ENCODE results near the gene ITGB5.

ITGB5 gene

DNA sequence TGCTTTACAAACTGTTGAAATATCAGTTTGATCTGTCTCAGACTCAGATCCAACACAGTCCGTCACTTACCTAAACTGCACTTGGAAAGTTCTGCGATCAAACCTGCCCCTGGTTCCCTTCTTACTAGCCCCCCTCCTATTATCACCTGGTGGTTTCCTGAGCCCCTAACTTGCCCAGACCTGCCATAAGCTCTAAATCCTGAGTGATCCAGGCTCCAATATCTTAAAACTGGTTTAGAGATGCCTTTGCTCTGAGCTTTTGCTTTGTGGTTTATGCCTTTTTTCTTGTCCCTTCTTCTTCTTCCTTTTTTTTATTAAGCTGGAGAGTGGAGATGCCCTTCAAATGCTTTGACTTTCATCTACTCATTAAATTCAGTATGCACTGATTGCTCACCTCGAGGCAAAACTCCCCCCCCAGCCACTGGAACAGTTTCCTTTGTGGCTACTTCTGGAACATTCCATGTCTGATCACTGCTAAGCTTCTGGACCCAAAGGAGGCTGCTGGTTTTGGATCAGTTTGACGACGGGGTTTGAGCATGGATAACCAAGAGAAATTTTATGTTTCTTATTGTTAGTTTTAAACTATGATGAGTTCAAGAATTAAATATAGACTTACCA is 3.5 kb upstream of the ITGB5 start:
- DNase-seq, result no peak

DNA sequence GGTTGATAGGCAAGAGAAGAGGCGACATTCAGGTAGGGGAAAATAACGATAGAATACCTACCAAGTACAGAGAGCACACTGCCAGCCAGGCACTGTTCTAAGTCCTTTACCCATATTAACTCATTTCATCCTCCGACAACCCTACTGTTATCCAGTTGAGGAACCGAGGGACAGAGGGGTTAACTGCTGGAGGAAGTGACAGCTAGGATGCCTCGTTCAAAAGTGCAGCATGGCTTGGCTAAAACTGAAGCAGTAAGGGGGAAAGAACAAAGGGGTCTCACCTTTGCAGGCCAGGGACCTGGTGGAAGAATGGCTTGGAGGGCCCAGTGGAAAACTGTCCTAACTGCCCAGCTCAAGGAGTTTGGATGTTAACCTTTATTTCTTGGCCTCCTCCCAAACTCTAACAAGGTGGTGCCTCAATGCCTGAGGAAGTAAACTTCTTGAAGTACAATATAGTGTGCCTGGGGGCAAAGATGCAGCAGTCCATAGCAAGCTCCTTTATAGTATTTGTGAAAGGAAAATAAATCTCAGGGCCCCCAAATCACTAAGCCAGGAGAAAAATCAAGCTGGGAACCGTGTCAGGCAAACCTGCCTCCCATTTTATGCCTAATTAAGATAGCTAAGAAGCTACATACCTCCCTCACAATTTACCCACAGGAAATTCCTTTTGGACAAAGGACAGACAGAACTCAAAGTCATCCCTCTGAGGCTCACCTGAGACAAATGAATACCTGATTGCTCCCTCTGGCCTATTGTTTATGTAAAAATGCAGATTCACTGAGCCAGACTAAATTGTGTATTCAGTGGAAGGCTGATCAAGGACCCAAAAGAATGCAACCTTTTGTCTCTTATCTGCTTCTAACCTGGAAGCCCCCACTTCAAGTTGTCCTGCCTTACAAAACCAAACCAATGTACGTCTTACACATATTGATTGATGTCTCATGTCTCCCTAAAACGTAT is 1.6 kb upstream of the ITGB5 start:
- DNase-seq, result no peak

DNA sequence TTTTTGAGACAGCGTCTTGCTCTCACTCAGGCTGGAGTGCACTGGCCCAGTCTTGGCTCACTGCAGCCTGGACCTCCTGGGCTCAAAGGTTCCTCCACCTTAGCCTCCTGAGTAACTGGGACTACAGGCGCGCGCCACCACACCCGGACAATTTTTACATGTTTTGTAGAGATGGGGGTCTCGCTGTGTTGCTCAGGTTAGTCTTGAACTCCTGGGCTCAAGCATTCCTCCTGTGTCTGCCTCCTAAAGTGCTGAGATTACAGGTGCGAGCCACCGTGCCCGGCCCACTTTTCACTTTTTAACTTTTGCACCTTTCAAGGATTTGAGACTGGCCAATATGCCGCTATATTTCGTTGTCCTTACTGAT is 750 bp upstream of the ITGB5 start:
- no peak for DNase-seq

DNA sequence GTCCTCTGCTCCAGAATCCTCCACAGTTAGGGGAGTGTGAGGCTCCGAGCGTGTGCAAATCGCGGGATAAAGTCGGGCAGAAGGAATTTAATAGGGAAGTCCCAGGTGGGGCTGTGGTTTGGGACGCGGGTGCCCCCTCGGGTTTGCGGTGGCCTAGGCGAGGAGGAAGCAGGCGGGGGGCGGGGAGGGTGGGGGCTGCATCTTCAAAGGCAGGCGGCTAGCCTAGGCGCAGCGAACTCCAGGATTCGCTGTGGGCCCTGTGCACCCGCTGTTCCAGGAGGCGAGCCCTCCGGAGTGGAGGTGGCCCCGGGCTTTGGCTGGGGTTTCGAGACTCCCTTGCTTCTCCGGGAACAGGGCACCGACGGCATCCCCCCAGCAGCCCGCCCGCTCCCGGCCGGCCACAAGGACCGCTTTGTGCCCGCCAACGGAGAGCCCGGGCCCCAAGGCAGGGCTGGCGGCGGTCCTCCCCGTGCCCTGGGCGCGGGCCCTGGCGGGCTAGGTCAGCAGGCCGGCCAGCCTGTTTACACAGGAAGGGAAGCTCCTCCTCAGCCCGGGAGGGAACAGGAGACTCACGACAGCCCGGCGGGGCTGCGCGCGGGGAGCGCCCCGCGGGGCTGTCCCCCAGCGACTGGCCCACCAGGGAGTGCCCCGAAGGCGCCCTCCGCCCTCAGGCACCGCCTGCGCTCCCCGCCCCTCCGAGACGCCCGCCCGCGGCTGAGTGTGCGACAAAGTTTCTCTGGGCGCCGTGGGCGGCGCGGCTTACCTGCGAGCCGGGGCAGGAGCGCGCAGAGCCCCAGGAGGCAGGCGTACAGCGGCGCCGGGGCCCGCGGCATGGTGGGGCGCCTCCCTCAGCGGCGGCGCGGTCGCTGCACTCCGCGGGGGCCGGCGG is 753 bp downstream of the ITGB5 start:
- peak; percentile 46 for DNase-seq

DNA sequence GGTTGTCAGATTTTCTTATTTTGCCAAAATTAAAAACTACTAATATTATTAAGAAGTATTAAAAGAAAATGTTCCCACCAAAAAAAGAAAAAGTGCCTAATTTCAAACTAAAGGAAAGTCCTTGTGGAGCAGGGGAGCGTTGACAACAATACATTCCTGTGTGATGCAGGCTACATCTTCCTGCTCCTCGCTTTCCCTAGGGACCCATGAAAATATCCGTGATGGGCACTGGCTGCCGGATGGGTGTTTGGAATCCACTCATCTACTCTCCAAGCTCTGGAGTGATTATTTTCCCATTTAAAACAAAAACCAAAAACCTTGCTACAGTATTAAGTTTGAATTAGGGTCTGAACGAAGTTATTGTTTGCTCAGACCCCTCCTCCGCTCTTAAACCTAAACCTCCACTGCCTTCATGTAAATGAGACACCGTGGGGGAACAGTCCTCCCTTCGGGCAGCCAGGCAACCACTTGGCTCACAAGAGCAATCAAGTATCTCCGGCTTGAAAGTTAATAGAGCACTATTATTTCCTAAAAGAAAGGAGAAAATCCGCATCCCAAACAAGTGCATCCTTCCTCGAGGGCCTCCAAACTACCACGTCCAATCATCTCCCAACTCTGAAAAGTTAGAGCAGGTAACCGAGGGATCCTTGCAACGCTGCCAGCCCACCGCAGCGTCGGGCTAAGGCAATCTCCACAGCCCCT is 1.5 kb downstream of the ITGB5 start:
- peak; percentile 58 for DNase-seq

DNA sequence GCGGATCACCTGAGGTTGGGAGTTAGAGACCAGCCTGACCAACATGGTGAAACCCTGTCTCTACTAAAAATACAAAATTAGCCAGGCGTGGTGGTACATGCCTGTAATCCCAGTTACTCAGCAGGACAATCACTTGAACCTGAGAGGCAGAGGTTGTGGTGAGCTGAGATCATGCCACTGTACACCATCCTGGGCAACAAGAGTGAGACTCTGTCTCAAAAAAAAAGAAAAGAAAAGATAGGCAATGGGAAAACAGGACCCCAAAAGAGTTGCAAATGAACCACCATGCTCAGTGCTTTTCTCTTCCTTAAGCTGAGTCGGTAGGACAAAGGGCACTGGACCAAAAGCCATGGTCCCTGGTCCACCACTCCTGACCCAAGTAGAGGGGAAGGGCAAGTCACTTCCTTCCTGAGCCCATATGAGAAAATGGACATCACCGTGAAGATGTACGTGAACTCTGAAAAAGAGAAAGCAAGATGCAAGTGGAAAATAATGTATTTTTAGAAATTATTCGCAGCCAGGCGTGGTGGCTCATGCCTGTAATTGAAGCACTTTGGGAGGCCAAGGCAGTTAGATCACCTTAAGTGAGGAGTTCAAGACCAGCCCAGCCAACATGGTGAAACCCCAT is 2.6 kb downstream of the ITGB5 start:
- DNase-seq, result no peak

DNA sequence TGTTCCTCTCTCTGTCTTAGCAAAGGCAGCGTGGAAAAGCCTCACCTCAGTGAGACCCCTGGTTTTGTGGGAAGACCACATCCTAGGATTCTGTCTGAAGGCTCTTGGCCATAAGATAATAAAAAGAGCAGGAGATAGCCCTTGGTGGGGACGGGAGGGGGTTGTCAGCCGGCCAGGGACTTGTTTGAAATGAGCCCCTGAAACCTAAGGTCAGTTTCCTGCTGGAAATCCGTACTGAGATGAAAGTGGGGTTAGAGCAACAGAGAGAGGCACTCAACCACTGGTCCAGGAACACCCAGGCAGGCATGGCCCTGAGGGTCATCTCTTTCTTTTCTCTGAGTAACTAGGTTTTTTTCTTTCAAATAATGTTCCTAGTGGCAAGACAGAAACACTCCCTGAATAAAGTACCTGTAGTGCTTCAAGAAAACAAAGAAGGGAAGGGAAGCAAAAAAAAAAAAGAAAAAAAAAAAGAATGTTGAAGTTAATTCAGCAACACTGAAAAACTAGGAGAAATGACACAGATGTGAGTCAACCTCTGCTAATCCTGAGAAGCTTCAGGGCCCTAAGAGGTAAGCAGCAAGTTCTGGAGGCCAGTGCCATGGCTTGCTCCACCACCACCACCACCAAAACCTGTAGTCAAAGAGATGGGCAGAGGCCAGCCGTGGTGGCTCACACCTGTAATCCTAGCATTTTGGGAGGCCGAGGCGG is 3.2 kb downstream of the ITGB5 start:
- DNase-seq, result no peak

DNA sequence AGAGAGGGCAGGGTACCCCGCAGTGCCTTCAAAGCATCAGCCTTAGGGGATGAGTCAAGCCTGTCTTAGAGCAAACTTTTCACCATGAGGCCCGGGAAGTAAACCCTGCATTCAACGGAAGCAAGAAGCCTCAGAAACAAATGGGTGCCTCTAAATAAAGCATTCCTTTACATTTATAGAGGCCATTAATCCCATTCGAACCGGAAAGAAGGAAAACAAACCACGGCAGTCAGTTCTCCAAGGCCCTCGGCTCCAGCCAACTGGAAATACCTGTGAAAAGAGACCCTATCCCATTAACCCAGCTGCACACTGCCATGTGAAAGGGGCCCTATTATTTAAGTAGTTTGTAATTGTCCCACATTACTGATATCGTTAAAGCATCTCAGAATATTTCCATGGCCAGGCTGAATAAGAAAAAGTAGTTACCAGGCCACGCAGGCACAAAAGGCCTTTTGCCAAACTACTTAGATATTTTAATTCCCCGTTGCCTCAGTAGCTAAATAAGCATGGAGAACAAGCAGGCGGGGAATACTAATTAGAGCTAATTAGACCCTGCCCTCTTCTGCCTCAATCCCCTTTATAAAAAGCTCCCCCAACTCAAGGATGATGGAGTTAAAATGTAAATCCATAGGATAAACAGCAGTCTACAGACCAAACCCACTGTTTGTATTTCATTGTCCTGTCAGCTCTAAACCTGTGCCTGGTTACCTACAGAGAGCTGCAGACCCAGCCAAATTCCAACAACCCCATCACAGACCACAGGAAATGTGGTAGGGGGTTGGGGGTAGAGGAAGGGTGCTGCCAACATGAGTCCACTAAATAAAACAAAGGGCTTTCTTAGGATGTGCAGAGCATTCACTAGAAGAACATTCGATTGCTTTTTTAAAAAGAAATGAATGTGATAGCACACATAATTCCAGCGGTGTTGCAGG is 4.1 kb downstream of the ITGB5 start:
- DNase-seq, result no peak

DNA sequence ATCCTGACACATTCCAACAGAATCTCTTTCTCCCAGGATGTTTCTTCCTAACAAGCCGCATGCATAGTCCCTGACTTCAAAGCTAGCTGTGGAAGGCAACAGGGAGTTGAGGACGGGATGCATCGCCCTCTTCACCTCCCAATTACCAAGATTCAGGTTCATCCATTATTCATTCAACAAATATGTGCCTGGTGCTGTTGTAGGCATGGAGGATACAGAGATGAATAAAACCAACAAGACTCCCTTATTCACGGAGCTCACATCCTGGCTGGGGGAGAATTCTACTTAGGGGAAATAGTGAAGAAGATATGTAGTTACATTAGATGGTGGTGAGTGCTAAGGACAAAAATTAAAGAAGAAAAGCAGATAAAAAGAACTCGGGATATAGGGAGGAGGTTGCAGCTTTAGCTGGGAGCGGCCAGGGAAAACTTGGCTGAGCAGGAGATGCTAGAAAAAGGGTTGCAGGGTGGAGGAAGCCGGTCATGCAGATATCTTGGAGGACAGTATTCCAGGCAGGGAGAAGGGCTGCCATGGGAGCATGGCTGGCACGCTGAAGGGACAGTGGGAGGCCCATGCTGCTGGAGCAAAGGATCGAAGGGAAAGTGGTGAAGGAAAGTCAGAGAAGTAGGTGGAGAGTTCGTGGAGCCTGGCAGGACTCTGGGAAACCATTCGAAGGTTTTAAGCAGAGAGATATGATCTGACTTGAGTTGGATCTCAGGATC is 5.0 kb downstream of the ITGB5 start:
- DNase-seq, result no peak

DNA sequence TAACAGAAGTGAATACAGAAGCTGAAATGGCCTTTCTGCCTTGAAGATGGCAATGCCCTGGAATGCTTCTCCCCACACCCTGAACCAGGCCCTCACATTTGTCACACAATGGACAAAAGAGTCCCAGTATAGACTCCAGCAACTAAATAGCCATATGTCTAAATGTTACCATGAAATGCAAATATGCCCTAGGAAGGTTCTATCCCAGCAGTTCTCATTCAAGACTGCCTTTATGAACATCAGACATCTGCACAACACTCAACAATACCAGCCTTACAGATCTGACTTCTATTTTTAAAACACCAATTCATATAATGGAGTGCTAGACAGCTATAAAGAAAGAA is 7.9 kb downstream of the ITGB5 start:
- DNase-seq, result no peak

DNA sequence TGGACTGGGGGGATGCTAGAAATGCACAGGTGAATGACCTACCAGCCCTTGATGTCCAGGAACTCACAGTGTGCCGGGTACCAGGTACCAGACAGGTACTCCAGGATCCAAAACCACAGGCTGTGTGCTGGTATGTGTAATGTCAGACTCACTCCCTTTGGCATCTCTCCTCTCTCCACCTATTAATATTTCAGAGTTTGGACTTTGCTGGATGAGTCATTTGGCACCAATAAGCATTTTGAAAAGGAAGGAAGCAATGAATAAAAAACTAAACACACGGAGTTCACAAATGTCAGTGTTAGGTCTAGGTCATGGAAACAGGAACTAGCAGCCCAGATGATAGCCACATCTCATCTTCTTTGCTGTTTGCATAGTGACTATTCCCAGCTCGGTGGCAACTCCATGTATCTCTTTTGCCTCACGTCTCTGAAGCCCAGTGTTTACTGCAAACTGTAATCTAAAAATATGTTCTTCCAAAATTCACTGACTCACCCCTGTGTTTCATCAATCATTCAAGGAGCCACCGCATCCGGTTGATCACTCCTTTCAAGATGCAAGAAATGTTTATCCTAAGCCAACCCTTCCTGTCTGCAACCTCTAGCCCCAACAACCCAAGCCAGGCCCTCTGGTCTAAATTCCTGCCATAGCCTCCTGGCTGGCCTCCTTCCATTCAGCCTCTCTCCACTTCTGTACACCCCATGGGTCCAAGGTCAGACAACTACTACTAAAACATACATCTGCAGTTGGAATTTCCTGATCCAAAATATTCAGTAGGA is 8.4 kb downstream of the ITGB5 start:
- DNase-seq, result no peak

DNA sequence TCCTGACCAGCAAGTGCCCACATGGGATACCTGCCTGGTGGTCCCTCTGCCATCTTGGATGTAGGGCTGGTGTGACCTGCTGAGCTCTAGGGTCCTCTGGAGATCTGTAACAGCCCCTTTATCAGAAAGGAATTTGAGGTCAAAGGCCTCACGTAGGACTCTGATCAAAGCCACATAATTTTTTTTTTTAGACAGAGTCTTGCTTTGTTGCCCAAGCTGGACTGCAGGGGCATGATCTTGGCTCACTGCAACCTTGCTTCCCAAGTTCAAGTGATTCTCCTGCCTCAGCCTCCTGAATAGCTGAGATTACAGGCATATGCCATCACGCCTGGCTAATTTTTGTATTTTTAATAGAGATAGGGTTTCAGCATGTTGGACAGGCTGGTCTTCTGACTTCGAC is 9.5 kb downstream of the ITGB5 start:
- no peak for DNase-seq

DNA sequence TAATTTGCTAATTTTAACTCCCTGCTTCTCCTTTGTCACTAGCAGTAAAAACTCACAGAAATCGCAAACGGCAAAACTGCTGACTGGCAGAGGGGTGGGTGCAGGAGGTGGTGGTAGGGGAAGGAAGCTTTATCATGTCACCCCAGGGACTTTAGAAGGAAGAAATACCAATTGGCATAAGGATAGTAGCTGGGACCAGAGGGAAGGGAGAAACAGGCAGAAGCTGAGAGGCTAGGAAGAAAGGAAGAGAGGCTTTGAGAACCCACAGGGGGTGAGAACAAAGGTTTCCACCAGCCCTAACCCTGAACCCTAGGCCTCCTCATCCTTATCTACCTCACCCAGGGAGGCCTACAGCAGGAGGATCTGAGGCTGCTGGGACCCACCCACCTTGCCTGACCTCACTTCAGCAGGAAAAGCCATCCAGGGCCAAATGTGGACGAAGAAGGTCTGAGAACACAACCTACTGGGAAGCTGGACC is 10.7 kb downstream of the ITGB5 start:
- no peak for DNase-seq

DNA sequence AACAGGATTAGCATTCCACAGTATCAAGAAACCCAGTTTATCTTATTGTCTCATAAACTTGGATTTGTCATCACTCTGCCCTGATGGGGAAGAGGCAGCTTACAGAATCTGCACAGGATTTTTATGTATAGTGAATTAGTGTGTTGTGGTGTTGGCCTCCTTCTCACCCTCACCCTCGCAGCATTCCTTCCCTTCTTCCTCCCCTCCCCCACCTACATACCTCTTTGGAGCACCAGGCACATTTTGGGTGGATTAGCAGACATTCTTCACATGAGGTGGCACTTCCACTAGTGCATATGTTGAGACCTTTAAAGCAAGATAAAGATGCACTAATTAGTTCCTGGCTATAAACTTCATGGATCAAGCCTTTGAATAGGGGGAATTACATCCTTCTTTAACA is 13.9 kb downstream of the ITGB5 start:
- DNase-seq, result no peak

DNA sequence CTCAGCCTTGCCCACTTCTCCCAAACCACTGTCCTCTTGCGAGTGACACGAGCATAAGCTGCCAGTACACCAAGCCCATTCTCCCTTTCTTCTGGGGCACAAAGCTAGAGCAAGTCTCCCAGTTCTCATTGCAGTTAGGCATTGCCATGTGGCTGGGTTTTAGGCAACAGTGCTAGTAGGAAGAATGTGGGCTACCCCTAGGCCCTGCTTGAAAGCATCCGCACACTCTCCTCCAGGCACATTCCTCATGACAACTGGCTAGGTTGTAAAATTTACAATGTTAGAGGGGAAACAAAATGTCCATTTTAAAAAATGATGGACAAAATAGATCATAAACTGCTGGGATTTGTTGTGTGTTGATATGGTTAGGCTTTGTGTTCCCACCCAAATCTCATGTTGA is 19.7 kb downstream of the ITGB5 start:
- DNase-seq, result no peak

DNA sequence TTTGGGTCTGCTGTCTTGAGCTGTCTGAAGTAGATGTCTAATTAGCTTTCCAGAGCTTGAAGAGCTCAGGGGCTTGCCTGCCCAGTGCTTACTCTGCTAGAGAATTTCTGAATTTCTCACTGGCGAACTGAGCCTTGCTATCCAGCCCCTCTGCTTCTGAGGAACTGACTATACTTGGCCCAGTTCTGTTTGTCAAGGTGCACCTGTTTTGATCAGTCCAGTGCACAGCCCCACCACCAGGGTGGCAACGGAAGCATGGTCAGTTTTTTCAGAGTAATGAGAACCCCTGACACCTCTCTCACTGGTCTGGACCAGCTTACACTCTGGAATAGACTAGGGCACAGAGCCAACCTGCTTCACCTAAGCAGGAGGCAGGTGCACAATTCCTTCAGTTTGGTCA is 25.2 kb downstream of the ITGB5 start:
- DNase-seq, result no peak

DNA sequence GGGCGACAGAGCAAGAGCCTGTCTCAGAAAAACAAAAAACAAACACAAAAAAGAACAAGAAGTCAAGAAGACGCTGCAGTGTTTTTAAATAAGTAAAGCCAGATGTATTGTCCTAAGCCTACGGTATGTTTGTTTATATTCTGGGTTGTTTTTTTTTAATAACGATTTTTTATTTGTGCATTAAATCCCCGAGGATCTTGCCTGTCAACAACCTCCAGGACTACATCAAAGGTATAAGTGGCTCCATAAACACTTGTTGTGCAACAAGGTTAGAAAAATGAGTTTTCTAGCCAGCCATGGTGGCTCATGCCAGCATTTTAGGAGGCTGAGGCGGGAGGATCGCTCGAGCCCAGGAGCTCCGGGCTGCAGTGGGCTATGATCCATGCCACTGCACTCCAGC is 26.1 kb downstream of the ITGB5 start:
- DNase-seq, result no peak

DNA sequence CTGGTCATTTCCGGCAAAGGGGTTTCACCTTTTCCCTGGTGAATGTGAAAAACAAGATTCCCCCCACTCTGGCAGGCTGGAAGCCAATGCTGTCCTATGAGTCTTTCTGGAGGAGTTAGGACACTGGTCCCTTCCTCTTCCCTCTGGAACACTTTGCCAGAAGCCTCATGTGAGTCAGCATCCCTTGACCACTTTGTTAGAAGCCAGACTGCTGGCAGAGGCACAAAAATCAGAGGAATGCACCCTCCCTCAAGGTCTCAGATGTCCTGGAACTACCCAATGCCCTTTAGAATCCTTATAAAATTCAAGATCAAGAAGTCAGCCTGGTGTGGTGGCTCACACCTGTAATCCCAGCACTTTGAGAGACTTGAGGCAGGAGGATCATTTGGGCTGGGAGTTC is 26.6 kb downstream of the ITGB5 start:
- DNase-seq, result no peak

DNA sequence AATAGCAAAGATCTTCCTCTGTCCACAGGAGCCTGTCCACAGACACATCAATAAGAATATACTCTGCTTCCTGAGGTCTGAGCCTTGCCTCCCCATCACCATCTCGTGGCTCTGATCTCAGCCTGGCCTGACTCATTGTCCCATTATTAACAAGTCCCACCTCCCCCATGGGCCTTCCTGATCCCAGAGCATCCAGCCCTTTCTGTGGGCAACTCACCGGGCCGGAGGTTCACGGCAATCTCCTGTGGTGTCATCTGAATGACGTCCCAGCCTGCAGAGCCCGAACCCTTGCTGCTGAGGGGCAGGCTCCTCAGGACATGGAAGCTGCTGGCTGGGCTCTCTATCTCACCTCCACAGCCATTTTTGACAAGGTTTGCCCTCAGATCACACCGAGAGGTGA is 28.1 kb downstream of the ITGB5 start:
- no peak for DNase-seq

All from NCI-H1105 treated with DMSO at 0.1 percent for 48 hours (cell line).